Measurements from ENCODE around the gene ZAP70.

GRCh38 chr2:97717613-97717995 lies 4.2 kb downstream of the ZAP70 start:
- no peak for TF ChIP-seq CTCF (conservative IDR thresholded peaks at IDR 0.05; ENCODE audit: low read length)
- no peak for TF ChIP-seq EZH2phosphoT487 (IDR thresholded peaks at IDR 0.05; ENCODE audit: borderline replicate concordance, low read depth, low read length)

All from OCI-LY7 (cell line).